Panc1 (cell line): ENCODE data around the gene SLC39A5. TPM values are rescaled to one million over a fixed set of nuclear protein-coding genes. Genes with fewer than 3 reads are reported as not detected.
"Not testable (repeated sequence)": the region's sequence is repeated elsewhere in the genome, so short reads cannot be mapped to it uniquely, and the experiment has no call there.

Experiments used
- ATAC-seq: fragments of 200-7000 bp; cut with Tn5 transposase; 2 replicates; pipeline ENCODE4 v1.9.1; 2020; ENCODE audit warnings: mild to moderate bottlenecking, moderate library complexity
- BruUV-seq: library from RNA; stranded (reverse); fragments of 400-500 nt; replicated peaks from 2 replicates; lab custom pipeline; 2021; lab: Mats Ljungman, UMichigan
- CTCF ChIA-PET: fragments of 300-600 bp; sonication (Branson Sonifier 250); formaldehyde crosslinking; loops from one replicate; lab custom pipeline; 2022; ENCODE audit warnings: antibody characterized with exemption; lab: Charles Lee
- POLR2A ChIA-PET: fragments of 300-600 bp; sonication (Branson Sonifier 250); formaldehyde crosslinking; loops from one replicate; lab custom pipeline; 2022; ENCODE audit warnings: antibody characterized with exemption; lab: Charles Lee
- DNase-seq: peaks from one replicate; pipeline ENCODE4 v3.0.0-alpha.2; 2010; ENCODE audit warnings: low read depth, low spot score
- H3K27ac ChIP-seq: 2 replicates; pipeline ENCODE4 v1.5.1; 2011; ENCODE audit warnings: mild to moderate bottlenecking, low read length, inconsistent platforms
- H3K27me3 ChIP-seq: fragments of 200-500 bp; sonication (Bioruptor generic); 2 replicates; pipeline ENCODE4 v1.6.0; 2014; ENCODE audit warnings: low read length, inconsistent platforms; ENCODE audit not compliant: control insufficient read depth, insufficient read depth
- H3K36me3 ChIP-seq: fragments of 200-500 bp; sonication (Bioruptor generic); 2 replicates; pipeline ENCODE4 v1.5.1; 2014; ENCODE audit warnings: inconsistent platforms, mild to moderate bottlenecking, low read length, moderate library complexity; ENCODE audit not compliant: control insufficient read depth, insufficient read depth
- H3K4me1 ChIP-seq: 2 replicates; pipeline ENCODE4 v1.5.1; 2011; ENCODE audit warnings: inconsistent platforms, mild to moderate bottlenecking, low read length, moderate library complexity; ENCODE audit not compliant: control insufficient read depth, insufficient read depth
- H3K4me3 ChIP-seq, 2 experiments: 2 replicates each; pipeline ENCODE4 v1.5.1; 2011 to 2012; ENCODE audit warnings: low read depth in 2 of 2, low read length in 2 of 2, mild to moderate bottlenecking in 2 of 2, inconsistent platforms in 1 of 2, moderate library complexity in 1 of 2
- H3K9me3 ChIP-seq: fragments of 200-500 bp; sonication (Bioruptor generic); 2 replicates; pipeline ENCODE4 v1.5.1; 2014; ENCODE audit warnings: low read depth, mild to moderate bottlenecking, inconsistent platforms, low read length, moderate library complexity; ENCODE audit not compliant: control insufficient read depth, insufficient read depth
- POLR2AphosphoS5 ChIP-seq: IDR thresholded peaks from 2 replicates; pipeline ENCODE4 v1.6.1; 2012; ENCODE audit warnings: mild to moderate bottlenecking, low read depth, low read length, moderate library complexity
- REST ChIP-seq, 2 experiments: IDR thresholded peaks; 2 replicates each; pipeline ENCODE4 v1.6.1; 2011 to 2012; ENCODE audit warnings: low read depth in 2 of 2, control low read depth in 1 of 2, low read length in 1 of 2, mild to moderate bottlenecking in 1 of 2, moderate library complexity in 1 of 2; ENCODE audit not compliant: insufficient read depth in 1 of 2
- SIN3A ChIP-seq: IDR thresholded peaks from 2 replicates; pipeline ENCODE4 v1.6.1; 2012; ENCODE audit warnings: low read depth, mild to moderate bottlenecking, low read length, moderate library complexity, borderline replicate concordance; ENCODE audit not compliant: insufficient read depth
- TCF7L2 ChIP-seq: IDR thresholded peaks from 2 replicates; pipeline ENCODE4 v1.6.1; 2011; ENCODE audit warnings: mild to moderate bottlenecking, low read depth, low read length, inconsistent platforms
- in situ Hi-C: cut with HindIII; loops from 2 replicates; pipeline ENCODE4 v1.10.0; 2016; ENCODE audit warnings: low sequenced_read_pairs, low pct_unique_long_range_greater_than_20kb
- intact Hi-C: fragments of 100-400 bp; cut with micrococcal nuclease; formaldehyde crosslinking; loops from one replicate; pipeline ENCODE4 v1.10.0; 2022; ENCODE audit not compliant: unreplicated experiment
- total RNA-seq: library from RNA; stranded (reverse); gene quantifications from one replicate; pipeline ENCODE4 v1.2.1, GENCODE V29; 2021; ENCODE audit not compliant: unreplicated experiment
- TF ChIP-seq, protein P1 (sequence below): fragments of 450-650 bp; IDR thresholded peaks from 2 replicates; pipeline ENCODE4 v1.5.1; 2017; ENCODE audit warnings: mild to moderate bottlenecking

The SLC39A5 gene
- total RNA-seq, 1 experiment from 2014 or later, result 0.23 TPM

- H3K27ac ChIP-seq, H3K27me3 ChIP-seq, in situ Hi-C loops, H3K36me3 ChIP-seq, H3K4me1 ChIP-seq, ATAC-seq, BruUV-seq, H3K9me3 ChIP-seq, intact Hi-C loops, H3K4me3 ChIP-seq, CTCF ChIA-PET, DNase-seq: not testable (repeated sequence)
- POLR2A ChIA-PET, result interaction anchor here (0.7 kb wide), 1 partner anchor 93 kb away, joined by 15 read pairs; the partner anchor contains the start of gene PA2G4
Measured at GRCh38 chr12:56196818-56197550, 32.9 kb upstream of the SLC39A5 start.

DNA sequence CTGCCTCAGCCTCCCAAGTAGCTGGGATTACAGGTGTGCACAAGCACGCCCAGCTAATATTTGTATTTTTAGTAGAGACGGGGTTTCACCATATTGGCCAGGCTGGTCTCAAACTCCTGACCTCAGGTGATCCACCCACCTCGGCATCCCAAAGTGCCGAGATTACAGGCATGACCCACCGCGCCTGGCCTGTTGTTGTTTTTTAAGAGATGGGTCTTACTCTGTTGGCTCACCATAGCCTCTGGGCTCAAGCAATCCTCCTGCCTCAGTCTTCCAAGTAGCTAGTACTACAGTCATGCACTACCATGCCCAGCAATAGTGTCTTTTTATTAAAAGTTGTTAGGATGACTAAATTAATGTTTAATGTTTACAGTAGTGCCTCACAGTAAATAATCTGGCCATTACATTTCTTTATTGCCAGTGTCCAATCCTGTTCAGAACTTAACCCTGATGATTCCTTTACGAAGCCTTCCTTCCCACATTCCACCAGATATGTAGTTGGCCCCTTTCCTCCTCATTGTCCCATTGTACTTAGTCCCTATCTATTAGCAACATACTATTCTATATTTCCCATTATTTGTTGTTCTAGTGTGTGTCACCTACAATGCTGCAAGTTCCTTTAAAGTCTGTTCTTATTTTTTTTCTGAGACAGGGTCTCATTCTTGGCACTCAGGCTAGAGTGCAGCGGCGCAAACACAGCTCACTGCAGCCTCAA is 31.8 kb upstream of the SLC39A5 start:
- peaks cover 3% of the 10 kb centered on the region; the same call in 1 of the 2 replicates for H3K4me1 ChIP-seq
- no peak overlapping the region for H3K4me3 ChIP-seq
- ATAC-seq, result no peak
- intact Hi-C loops, result no loop called here
- no peaks in the 10 kb centered on the region for H3K9me3 ChIP-seq
- in situ Hi-C loops, result no loop called here
- H3K36me3 ChIP-seq, result no peaks in the 10 kb centered on the region
- CTCF ChIA-PET, result no interaction called here
- no peak overlapping the region for H3K27ac ChIP-seq
- POLR2A ChIA-PET, result no interaction called here
- DNase-seq, result no peak
- BruUV-seq, result no TSS peak
- no peak for TF ChIP-seq SIN3A
- no peak for TF ChIP-seq TCF7L2
- TF ChIP-seq REST (IDR thresholded peaks at IDR 0.05; ENCODE audit: insufficient read depth in 1 of 2, low read depth in 2 of 2, low read length in 1 of 2), result no peak
- TF ChIP-seq, protein P1, sequence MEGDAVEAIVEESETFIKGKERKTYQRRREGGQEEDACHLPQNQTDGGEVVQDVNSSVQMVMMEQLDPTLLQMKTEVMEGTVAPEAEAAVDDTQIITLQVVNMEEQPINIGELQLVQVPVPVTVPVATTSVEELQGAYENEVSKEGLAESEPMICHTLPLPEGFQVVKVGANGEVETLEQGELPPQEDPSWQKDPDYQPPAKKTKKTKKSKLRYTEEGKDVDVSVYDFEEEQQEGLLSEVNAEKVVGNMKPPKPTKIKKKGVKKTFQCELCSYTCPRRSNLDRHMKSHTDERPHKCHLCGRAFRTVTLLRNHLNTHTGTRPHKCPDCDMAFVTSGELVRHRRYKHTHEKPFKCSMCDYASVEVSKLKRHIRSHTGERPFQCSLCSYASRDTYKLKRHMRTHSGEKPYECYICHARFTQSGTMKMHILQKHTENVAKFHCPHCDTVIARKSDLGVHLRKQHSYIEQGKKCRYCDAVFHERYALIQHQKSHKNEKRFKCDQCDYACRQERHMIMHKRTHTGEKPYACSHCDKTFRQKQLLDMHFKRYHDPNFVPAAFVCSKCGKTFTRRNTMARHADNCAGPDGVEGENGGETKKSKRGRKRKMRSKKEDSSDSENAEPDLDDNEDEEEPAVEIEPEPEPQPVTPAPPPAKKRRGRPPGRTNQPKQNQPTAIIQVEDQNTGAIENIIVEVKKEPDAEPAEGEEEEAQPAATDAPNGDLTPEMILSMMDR, result no peak
- no peak for TF ChIP-seq POLR2AphosphoS5
- no peaks in the 10 kb centered on the region for H3K27me3 ChIP-seq

- Histone ChIP-seq H3K27me3 (no peaks in the 10 kb centered on the region), H3K36me3 (no peaks in the 10 kb centered on the region), H3K4me3 (no peak overlapping the region), H3K4me1 (peaks cover 3% of the 10 kb centered on the region; the same call in 1 of the 2 replicates), H3K9me3 (no peaks in the 10 kb centered on the region), H3K27ac (no peak overlapping the region)
- in situ Hi-C loops, result no loop called here
- DNase-seq, result no peak
- ATAC-seq, result no peak
- CTCF ChIA-PET, result no interaction called here
- intact Hi-C loops, result no loop called here
- TF ChIP-seq SIN3A, result no peak
- TF ChIP-seq REST (IDR thresholded peaks at IDR 0.05; ENCODE audit: insufficient read depth in 1 of 2, low read depth in 2 of 2, low read length in 1 of 2), result no peak
- TF ChIP-seq TCF7L2, result no peak
- no peak for TF ChIP-seq POLR2AphosphoS5
- TF ChIP-seq, protein P1, result no peak
- BruUV-seq, result no TSS peak
- POLR2A ChIA-PET, result no interaction called here
Measured at GRCh38 chr12:56198836-56199235, 31.0 kb upstream of the SLC39A5 start.
